GM06990 (cell line): ENCODE results near the gene SVBP.

ENCODE experiments used
- DNase-seq: peaks from one replicate; pipeline ENCODE4 v3.0.0-alpha.2; 2011; ENCODE audit not compliant: insufficient read length; ENCODE audit errors: extremely low read depth
- H3K27me3 ChIP-seq: replicated peaks from 2 replicates; pipeline ENCODE4 v1.6.0; 2011; ENCODE audit warnings: low read length; ENCODE audit not compliant: control insufficient read depth, insufficient read depth
- H3K36me3 ChIP-seq: 2 replicates; pipeline ENCODE4 v1.5.1; 2011; ENCODE audit warnings: low read length; ENCODE audit not compliant: control insufficient read depth, insufficient read depth
- H3K4me3 ChIP-seq: replicated peaks from 2 replicates; pipeline ENCODE4 v1.5.1; 2011; ENCODE audit warnings: low read depth, mild to moderate bottlenecking, control low read depth, low read length
- TF ChIP-seq, protein P1 (sequence below): IDR thresholded peaks from 2 replicates; pipeline ENCODE4 v1.5.1; 2011; ENCODE audit warnings: low read length, control low read depth, mild to moderate bottlenecking, inconsistent platforms; ENCODE audit not compliant: insufficient read depth, poor library complexity, severe bottlenecking

SVBP gene

DNA sequence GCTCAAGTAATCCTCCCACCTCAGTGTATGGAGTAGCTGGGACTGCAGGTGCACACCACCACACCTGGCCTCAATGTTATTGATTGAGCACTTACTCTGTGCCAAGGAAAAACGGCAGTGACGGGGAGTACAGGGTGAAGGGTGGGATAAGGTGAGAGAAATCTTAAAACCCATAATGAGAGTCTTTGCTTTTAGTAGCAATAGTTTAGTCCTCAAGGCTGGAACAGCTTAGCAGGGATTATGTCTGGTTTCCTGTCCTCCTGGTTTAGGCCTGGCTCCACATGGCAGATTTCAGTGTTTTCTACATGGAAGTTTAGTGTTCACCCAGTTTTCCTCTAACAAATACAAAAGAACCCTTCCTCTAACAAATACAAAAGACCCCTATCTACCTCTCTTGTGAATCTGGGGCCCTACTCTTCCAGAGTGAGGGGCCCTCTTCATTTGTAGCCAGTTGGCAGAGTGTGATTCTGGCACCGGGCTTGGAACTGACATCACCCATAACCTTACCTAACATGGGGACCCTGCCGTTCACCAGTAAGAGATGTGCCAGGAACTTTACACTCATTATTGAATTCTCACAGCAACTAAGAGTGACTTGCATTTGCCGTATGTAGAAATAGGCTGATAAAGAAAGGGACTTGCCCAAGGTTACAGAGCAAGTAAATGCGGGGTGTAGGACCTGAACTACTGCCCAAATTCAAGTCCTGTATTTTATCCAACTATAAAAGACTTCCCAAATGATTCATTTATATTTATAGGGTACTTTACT, 36.1 kb upstream of the SVBP start:
- TF ChIP-seq, protein P1, sequence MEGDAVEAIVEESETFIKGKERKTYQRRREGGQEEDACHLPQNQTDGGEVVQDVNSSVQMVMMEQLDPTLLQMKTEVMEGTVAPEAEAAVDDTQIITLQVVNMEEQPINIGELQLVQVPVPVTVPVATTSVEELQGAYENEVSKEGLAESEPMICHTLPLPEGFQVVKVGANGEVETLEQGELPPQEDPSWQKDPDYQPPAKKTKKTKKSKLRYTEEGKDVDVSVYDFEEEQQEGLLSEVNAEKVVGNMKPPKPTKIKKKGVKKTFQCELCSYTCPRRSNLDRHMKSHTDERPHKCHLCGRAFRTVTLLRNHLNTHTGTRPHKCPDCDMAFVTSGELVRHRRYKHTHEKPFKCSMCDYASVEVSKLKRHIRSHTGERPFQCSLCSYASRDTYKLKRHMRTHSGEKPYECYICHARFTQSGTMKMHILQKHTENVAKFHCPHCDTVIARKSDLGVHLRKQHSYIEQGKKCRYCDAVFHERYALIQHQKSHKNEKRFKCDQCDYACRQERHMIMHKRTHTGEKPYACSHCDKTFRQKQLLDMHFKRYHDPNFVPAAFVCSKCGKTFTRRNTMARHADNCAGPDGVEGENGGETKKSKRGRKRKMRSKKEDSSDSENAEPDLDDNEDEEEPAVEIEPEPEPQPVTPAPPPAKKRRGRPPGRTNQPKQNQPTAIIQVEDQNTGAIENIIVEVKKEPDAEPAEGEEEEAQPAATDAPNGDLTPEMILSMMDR: no peak
- peaks cover 9% of the 10 kb centered on the region for H3K36me3 ChIP-seq

DNA sequence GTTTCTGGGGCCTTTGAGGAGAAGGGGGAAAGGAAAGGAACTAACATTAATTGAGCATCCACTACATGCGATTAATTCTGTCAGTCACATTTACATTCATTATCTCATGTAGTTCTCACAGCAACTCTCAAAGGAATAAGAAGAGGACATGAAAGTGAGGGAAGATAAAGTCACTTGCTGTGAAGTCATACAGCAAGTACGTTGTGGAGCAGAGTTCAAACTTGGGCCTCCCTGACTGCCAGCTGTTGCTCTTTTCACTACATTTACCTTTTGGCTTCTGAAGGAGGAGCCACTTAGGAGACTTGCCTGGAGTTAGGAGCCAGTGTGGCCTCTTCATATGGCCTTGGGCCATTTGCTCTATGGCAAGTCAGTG, 35.4 kb upstream of the SVBP start:
- Histone ChIP-seq H3K36me3 (peaks cover 9% of the 10 kb centered on the region), H3K4me3 (no peak overlapping the region), H3K27me3 (no peaks in the 10 kb centered on the region)
- TF ChIP-seq, protein P1: no peak
- no peak for DNase-seq

More for the DNA sequence above, 36.1 kb upstream of the SVBP start:
- DNase-seq: no peak
- Histone ChIP-seq H3K4me3 (no peak overlapping the region), H3K27me3 (no peaks in the 10 kb centered on the region)

DNA sequence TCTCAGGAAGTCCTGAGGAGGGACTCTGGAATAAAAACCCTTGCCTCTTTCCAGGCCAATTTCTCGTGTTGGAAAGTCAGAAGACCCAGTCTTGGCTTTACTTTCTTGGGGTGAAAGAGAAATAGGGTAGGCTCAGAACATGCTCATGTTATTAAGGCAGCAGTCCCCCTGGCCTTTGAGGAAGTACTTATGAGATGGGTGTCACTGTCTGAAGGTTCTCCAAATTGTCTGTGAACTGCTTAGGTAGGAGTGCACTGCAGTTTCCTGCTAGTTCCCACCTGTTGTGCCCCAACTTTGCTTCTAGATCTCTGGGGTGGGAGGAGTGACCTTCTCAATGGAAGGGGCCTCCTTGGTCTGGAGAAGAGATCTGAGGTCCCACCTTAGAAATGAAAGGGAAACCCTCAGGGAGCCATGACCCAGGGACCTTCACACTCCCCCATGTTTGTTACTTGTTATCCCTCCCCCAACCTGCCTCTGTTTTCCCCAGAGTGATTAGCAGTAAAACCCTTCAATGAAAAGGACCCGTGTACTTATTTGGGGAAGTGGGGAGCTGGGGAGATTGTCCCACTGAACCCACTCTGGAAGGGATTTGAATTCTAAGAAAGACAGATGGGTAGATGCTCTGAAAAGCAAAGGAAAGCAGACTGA, 34.9 kb upstream of the SVBP start:
- DNase-seq: no peak
- no peaks in the 10 kb centered on the region for H3K27me3 ChIP-seq

GRCh38 chr1:42851420-42851819, 34.2 kb upstream of the SVBP start:
- TF ChIP-seq, protein P1: no peak
- no peak overlapping the region for H3K4me3 ChIP-seq

More for the DNA sequence above, 34.9 kb upstream of the SVBP start:
- peaks cover 9% of the 10 kb centered on the region for H3K36me3 ChIP-seq
- TF ChIP-seq, protein P1: no peak
- H3K4me3 ChIP-seq: no peak overlapping the region

GRCh38 chr1:42849944-42850343, 32.7 kb upstream of the SVBP start:
- TF ChIP-seq, protein P1: no peak
- H3K36me3 ChIP-seq: peaks cover 9% of the 10 kb centered on the region
- H3K4me3 ChIP-seq: no peak overlapping the region
- no peaks in the 10 kb centered on the region for H3K27me3 ChIP-seq
- no peak for DNase-seq

More at GRCh38 chr1:42851420-42851819, 34.2 kb upstream of the SVBP start:
- no peak for DNase-seq
- Histone ChIP-seq H3K27me3 (no peaks in the 10 kb centered on the region), H3K36me3 (peaks cover 9% of the 10 kb centered on the region)
